NCI-H510A (cell line): ENCODE results near the gene LGALS3.

Experiments
- DNase-seq: peaks from one replicate; lab custom pipeline; 2025; lab: John Stamatoyannopoulos, UW

LGALS3 gene

DNA sequence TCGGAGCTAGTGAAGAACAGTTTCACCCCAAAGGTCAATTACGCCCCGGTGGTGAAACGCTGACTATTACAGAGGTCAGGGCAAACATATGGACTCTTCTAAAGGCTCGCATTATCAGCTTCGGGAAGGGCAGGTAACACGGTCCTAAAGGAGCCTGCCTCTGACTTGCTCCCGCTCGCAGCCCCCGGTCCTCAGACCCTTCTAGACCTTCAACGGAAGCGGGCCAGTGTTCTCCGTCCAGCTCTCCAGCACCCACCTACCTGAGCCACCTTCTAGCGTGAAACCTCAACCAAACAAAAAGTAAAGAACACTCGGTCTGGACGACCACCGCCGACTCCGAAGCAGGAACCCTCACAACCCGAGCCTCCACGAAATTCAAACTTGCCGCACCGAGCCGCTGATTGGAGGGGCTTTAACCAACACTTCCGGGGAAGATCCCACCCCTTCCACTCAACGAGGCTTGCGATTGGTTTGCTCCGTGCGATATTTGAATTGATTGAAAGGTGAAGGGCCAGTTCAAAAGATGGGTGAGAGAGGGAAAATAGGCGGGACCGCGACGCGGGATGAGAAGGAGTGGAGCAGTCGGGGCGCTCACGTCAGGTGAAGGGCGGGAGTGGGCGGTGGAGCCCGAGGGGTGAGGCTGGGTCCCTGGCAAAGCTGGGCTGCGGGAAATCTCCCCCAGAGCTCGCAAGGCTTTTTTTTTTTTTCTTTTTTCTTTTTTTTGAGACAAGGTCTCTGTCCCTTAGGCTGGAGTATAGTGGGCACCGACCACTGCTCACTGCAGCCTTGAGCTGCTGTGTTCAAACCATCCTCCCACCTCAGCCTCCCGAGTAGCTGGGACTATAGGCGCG, 62.4 kb downstream of the LGALS3 start, which contains the start of gene DLGAP5:
DLGAP5 (minus strand) TSS at position 383 of the 851 bp plus-strand sequence. CDS start 2,406 bp downstream, outside the sequence.
- peak; percentile 97 for DNase-seq

DNA sequence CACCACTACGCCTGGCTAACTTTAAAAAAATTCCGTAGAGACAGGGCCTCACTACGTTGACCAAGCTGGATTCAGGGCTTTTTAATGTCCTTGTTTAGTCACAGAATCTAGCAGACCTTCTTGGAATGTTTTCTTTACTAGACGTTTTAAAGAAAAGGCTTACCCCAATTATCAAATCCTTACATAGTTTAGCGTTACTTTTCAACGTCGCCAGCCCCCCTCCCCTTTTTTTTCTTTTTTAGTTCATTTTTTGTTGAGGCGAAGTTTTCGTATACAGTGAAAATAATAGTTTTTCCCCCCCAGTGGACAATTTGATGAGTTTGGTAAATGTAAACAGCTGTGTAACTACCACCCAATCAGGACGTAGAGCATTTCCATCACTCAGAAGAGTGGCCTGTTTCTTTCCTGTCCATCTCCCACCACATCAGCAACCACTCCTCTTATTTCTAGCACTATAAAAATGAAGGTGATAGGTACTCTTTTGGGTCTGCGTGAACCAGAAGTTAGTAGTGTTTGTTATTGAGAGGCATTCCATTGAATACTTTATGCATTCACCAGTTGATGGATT, 63.1 kb downstream of the LGALS3 start:
- DNase-seq = no peak

DNA sequence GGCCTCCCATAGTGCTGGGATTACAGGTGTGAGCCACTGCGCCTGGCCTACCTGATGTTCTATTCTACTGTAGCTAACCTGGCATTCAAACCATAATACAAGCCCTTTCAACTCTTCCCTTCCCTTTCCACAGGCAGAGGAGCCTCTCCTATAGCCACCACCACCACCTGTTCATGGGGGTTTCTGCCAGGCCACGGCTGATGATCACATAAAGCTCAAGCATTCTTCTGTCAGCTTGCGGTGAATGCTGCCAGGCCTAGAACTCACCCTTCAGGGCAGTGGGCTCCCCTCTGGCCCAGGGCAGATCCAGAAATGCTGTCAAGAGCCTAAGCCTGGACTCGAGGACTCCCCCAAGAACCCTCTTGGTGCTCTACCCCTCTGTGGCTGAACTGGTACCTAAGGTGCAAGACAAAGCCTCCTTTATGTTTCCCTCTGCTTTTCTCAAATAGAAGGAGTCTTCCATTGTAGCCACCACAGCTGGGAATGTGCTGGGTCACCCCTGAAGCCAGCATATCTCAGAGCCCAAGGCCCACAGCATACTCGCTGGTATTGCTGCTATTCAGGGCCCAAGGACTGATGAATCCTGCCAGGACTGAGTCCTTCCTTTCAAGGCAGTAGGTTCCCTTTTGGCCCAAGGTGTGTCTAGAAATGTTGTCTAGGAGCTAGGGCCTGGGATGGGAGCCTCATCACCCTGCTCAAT, 65.8 kb downstream of the LGALS3 start:
- DNase-seq = no peak
